ENCODE results near the gene SPINT2. TPM values are rescaled to one million over a fixed set of nuclear protein-coding genes. Genes with fewer than 3 reads are reported as not detected.

The SPINT2 gene
- total and polyA plus RNA-seq, 7 donors: 14.3 to 616 (median 20.7) TPM

GRCh38 chr19:38280030-38280921 is 15.9 kb downstream of the SPINT2 start:
- Histone ChIP-seq H3K36me3 (no peaks in the 10 kb centered on the region), H3K9me3 (no peaks in the 10 kb centered on the region), H3K27ac (peak overlapping the region in 3 of 4 donors; percentile 12 to 82 (median 68)), H3K27me3 (no peaks in the 10 kb centered on the region), H3K4me1 (peaks cover 0 to 34% (median 30%) of the 10 kb centered on the region in 4 donors), H3K4me3 (no peak overlapping the region)
- intact Hi-C loops (cut with DNase I): no loop called here
- no peak for DNase-seq
- TF ChIP-seq POLR2AphosphoS5 (IDR thresholded peaks at IDR 0.05) (peak in 1 of 4 donors; percentile 31), EP300 (IDR thresholded peaks at IDR 0.05) (no peak)
- WGBS, 2 donors: 63 to 84% methylated on average over 17 of the region's 17 CpGs

GRCh38 chr19:38281811-38282566 is 17.6 kb downstream of the SPINT2 start:
- Histone ChIP-seq H3K9me3 (no peaks in the 10 kb centered on the region), H3K27ac (no peak overlapping the region), H3K4me1 (peaks cover 0 to 28% (median 28%) of the 10 kb centered on the region in 4 donors), H3K36me3 (no peaks in the 10 kb centered on the region), H3K27me3 (no peaks in the 10 kb centered on the region), H3K4me3 (no peak overlapping the region)
- no peak for TF ChIP-seq POLR2AphosphoS5 (IDR thresholded peaks at IDR 0.05)
- no peak for TF ChIP-seq POLR2A (IDR thresholded peaks at IDR 0.05)
- TF ChIP-seq EP300 (IDR thresholded peaks at IDR 0.05): no peak
- no peak for TF ChIP-seq CTCF (IDR thresholded peaks at IDR 0.05)
- DNase-seq: no peak
- WGBS, 2 donors: 68 to 72% methylated on average over 7 of the region's 7 CpGs
- intact Hi-C loops (cut with DNase I): no loop called here

GRCh38 chr19:38283271-38283670 is 18.9 kb downstream of the SPINT2 start:
- Histone ChIP-seq H3K27me3 (no peaks in the 10 kb centered on the region), H3K4me3 (no peak overlapping the region), H3K27ac (no peak overlapping the region), H3K9me3 (no peaks in the 10 kb centered on the region), H3K4me1 (peaks cover 0 to 19% (median 16%) of the 10 kb centered on the region in 4 donors), H3K36me3 (no peaks in the 10 kb centered on the region)
- DNase-seq: no peak
- intact Hi-C loops (cut with DNase I): no loop called here
- TF ChIP-seq CTCF (IDR thresholded peaks at IDR 0.05) (no peak), EP300 (IDR thresholded peaks at IDR 0.05) (no peak), POLR2A (IDR thresholded peaks at IDR 0.05) (no peak), POLR2AphosphoS5 (IDR thresholded peaks at IDR 0.05) (no peak)
- WGBS, 2 donors: 89 to 95% methylated on average over 8 of the region's 8 CpGs

- TF ChIP-seq CTCF (IDR thresholded peaks at IDR 0.05): no peak
- TF ChIP-seq POLR2A (IDR thresholded peaks at IDR 0.05): no peak
- no peak for TF ChIP-seq POLR2AphosphoS5 (IDR thresholded peaks at IDR 0.05)
- no peak for TF ChIP-seq EP300 (IDR thresholded peaks at IDR 0.05)
- Histone ChIP-seq H3K4me1 (peaks cover 0 to 19% (median 12%) of the 10 kb centered on the region in 4 donors), H3K27me3 (no peaks in the 10 kb centered on the region), H3K36me3 (no peaks in the 10 kb centered on the region), H3K9me3 (no peaks in the 10 kb centered on the region), H3K4me3 (no peak overlapping the region), H3K27ac (no peak overlapping the region)
- DNase-seq: no peak
- WGBS, 2 donors: 58 to 81% methylated on average over 7 of the region's 7 CpGs
- intact Hi-C loops (cut with DNase I): no loop called here
Measured at GRCh38 chr19:38284422-38284821, 20.0 kb downstream of the SPINT2 start.

- no peak for TF ChIP-seq POLR2A (IDR thresholded peaks at IDR 0.05)
- no peak for TF ChIP-seq EP300 (IDR thresholded peaks at IDR 0.05)
- no peak for TF ChIP-seq CTCF (IDR thresholded peaks at IDR 0.05)
- TF ChIP-seq POLR2AphosphoS5 (IDR thresholded peaks at IDR 0.05): no peak
- H3K36me3 ChIP-seq: no peaks in the 10 kb centered on the region
- no peak for DNase-seq
- H3K4me3 ChIP-seq: no peak overlapping the region
- WGBS, 2 donors: 90 to 95% methylated on average over 5 of the region's 5 CpGs
- H3K27ac ChIP-seq: no peak overlapping the region
- H3K9me3 ChIP-seq: no peaks in the 10 kb centered on the region
- intact Hi-C loops (cut with DNase I): no loop called here
- H3K4me1 ChIP-seq: peaks cover 0 to 24% (median 15%) of the 10 kb centered on the region in 4 donors
- no peaks in the 10 kb centered on the region for H3K27me3 ChIP-seq
Measured at GRCh38 chr19:38285567-38285966, 21.2 kb downstream of the SPINT2 start.

All from sigmoid colon (tissue), 7 donors.